ENCODE data around the gene NARS2. TPM values are rescaled to one million over a fixed set of nuclear protein-coding genes. Genes with fewer than 3 reads are reported as not detected.

NARS2 gene
- total RNA-seq, 1 donor from 2014 or later, result 17.5 TPM

DNA sequence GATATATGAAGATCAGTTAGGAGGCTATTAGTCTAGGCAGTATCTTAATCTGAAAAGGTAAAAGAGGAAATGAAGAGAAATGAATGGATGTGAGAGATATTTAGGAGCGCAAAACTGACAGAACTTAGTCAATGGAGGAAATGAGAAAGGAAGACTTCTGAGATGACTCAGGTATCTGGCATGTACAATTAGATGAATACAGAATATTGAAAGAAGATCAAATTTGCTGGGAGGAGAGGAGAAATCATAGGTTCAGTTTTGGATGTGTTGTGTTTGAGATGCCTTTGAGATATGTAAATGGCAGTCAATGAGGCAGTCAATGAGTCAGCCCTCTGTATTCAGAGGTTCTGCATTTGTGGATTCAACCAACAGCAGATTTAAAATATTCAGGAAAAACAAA, 114.2 kb downstream of the NARS2 start:
- peaks cover 27% of the 10 kb centered on the region for H3K36me3 ChIP-seq
- no peak overlapping the region for H3K4me3 ChIP-seq
- H3K9me3 ChIP-seq, result no peaks in the 10 kb centered on the region
- DNase-seq (no peak), ATAC-seq (no peak)
- TF ChIP-seq, protein P1, sequence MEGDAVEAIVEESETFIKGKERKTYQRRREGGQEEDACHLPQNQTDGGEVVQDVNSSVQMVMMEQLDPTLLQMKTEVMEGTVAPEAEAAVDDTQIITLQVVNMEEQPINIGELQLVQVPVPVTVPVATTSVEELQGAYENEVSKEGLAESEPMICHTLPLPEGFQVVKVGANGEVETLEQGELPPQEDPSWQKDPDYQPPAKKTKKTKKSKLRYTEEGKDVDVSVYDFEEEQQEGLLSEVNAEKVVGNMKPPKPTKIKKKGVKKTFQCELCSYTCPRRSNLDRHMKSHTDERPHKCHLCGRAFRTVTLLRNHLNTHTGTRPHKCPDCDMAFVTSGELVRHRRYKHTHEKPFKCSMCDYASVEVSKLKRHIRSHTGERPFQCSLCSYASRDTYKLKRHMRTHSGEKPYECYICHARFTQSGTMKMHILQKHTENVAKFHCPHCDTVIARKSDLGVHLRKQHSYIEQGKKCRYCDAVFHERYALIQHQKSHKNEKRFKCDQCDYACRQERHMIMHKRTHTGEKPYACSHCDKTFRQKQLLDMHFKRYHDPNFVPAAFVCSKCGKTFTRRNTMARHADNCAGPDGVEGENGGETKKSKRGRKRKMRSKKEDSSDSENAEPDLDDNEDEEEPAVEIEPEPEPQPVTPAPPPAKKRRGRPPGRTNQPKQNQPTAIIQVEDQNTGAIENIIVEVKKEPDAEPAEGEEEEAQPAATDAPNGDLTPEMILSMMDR (IDR thresholded peaks at IDR 0.05), result no peak
- H3K4me1 ChIP-seq, result no peaks in the 10 kb centered on the region
- no peaks in the 10 kb centered on the region for H3K27me3 ChIP-seq
- H3K27ac ChIP-seq, result no peak overlapping the region
- intact Hi-C loops (cut with DNase I), result no loop called here

DNA sequence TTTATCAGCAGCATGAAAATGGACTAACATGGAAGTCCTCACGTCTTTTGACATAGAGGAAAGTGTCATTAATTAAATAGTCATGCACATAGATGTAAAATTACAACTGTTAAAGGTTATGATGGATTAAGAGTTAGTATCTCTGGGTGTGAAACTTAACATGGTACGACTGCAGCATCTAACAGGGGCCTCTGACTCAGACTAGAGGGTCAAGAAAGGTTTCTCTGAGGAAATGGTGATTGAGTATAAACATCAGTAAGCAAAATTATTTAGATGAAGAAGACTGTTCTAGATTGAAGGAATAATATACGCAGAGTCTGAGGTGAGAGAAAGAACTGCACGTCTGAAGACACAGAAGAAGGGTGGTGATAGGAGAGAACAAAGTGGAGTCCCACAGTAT, 114.9 kb downstream of the NARS2 start:
- Histone ChIP-seq H3K9me3 (no peaks in the 10 kb centered on the region), H3K4me3 (no peak overlapping the region), H3K36me3 (peaks cover 27% of the 10 kb centered on the region), H3K27me3 (no peaks in the 10 kb centered on the region), H3K27ac (no peak overlapping the region), H3K4me1 (no peaks in the 10 kb centered on the region)
- intact Hi-C loops (cut with DNase I), result no loop called here
- DNase-seq (no peak), ATAC-seq (no peak)
- TF ChIP-seq, protein P1 (IDR thresholded peaks at IDR 0.05), result no peak

DNA sequence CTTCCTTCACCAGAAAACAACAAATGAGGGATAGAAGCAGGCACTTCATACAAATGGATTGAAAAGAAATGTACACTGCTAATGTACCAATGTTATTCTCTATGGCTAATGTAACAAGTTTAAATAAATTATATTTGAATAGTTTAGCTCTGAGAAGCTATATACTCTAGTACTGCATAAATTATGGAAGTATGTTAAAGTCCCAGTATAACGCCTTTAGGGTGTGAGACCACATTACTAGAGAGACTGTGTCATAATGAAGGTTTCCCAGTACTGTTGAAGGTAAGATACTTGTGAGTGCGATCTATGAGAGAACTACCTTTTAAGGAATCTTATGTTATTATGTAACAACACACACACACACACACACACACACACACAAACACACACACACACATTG, 117.2 kb downstream of the NARS2 start:
- intact Hi-C loops (cut with DNase I), result no loop called here
- Histone ChIP-seq H3K4me3 (no peak overlapping the region), H3K27ac (no peak overlapping the region), H3K9me3 (no peaks in the 10 kb centered on the region), H3K4me1 (no peaks in the 10 kb centered on the region), H3K36me3 (peaks cover 17% of the 10 kb centered on the region), H3K27me3 (no peaks in the 10 kb centered on the region)
- DNase-seq (no peak), ATAC-seq (no peak)
- TF ChIP-seq, protein P1 (IDR thresholded peaks at IDR 0.05), result no peak

DNA sequence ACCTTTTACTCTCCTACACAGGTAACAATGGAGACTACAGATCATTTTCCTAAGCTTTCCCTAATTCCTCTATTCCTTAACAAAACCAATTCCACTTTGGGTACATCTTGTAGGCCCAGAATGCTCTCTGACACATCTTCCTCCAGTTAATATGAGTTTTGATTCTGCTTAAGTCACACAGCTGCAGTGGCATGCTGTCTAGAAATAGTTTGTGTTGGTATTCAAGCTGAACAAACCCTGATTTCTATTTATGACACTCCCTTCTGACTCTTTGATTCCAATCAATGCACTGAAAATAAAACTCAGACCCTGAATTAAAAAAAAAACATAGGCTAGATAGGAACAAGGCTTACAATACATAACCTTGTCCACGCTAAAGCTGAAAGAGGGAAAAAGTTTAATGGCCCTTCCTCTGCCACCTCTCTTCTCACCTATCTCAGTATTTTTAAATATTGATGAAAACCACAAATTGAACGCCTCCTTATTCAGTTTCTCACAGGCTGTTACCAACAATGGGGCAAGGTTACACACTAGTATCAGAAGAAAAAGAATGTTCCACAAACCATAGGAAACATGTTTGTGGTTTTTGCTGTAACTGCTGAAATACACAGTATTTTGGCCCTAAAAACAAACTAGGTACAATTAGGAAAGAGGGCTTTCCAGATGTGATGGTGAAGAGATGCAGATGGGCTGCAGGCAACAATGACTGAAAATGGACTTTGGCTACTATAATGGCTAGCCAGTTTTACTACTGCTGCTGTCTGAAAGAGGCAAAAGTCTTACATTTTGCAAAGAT, 121.3 kb downstream of the NARS2 start:
- H3K4me1 ChIP-seq, result no peaks in the 10 kb centered on the region
- no peaks in the 10 kb centered on the region for H3K9me3 ChIP-seq
- ATAC-seq (no peak), DNase-seq (no peak)
- H3K4me3 ChIP-seq, result no peak overlapping the region
- intact Hi-C loops (cut with DNase I), result no loop called here
- TF ChIP-seq, protein P1 (IDR thresholded peaks at IDR 0.05), result no peak
- H3K27ac ChIP-seq, result no peak overlapping the region
- H3K27me3 ChIP-seq, result no peaks in the 10 kb centered on the region
- H3K36me3 ChIP-seq, result no peaks in the 10 kb centered on the region

DNA sequence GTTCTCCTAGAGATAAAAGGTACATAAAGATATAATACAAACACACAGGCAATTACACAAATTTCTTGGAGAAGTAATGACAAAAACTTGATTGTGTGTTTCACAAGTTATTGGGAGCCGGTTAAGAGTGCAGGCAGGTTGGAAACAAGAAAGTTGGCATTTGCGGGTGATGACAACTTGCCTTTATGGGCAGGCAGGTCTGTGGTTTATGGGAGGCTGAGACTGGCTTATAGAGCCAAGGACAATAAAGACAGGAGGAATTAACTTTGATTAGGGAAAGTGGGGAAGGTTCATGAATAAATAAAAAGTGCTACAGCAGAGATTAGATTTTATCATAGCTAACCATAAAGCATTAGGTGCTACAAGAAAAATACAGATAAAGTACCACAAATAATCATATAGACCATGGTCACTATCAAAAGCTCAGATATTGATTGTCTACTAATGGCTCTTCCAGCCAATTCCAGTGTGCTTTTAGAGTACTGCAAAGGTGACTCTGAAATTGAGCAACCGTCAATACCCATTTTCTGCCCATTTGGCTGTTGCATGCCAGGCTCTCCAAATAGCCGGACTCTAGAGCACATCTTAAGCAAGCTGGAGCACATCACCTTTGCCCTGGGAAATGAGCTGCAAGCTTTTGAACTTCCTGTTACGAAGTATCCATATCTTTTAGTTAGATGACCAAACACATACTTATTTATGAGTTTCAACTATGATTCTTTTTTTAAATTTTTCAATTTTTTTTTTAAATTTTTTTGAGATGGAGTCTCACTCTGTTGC, 123.1 kb downstream of the NARS2 start:
- Histone ChIP-seq H3K4me3 (no peak overlapping the region), H3K9me3 (no peaks in the 10 kb centered on the region), H3K4me1 (no peaks in the 10 kb centered on the region), H3K27me3 (no peaks in the 10 kb centered on the region), H3K36me3 (no peaks in the 10 kb centered on the region), H3K27ac (no peak overlapping the region)
- intact Hi-C loops (cut with DNase I), result no loop called here
- ATAC-seq (peak; percentile 55), DNase-seq (no peak)
- TF ChIP-seq, protein P1 (IDR thresholded peaks at IDR 0.05), result no peak
